ENCODE results near the gene RBMS3.
"Not testable (repeated sequence)": the region's sequence is repeated elsewhere in the genome, so short reads cannot be mapped to it uniquely, and the experiment has no call there.

The RBMS3 gene

GRCh38 chr3:29312395-29312794 is 31.5 kb downstream of the RBMS3 start:
- DNase-seq (ENCODE audit: low read depth in 2 of 2) = no peak

GRCh38 chr3:29312960-29313452 is 32.1 kb downstream of the RBMS3 start:
- DNase-seq (ENCODE audit: low read depth in 2 of 2) = no peak

GRCh38 chr3:29313981-29314726 is 33.3 kb downstream of the RBMS3 start:
- no peak for DNase-seq (ENCODE audit: low read depth in 2 of 2)

GRCh38 chr3:29314727-29315088 is 33.8 kb downstream of the RBMS3 start:
- DNase-seq (ENCODE audit: low read depth in 2 of 2) = no peak

GRCh38 chr3:29317659-29318173 is 36.8 kb downstream of the RBMS3 start:
- no peak for DNase-seq (ENCODE audit: low read depth in 2 of 2)

GRCh38 chr3:29318251-29318650 is 37.4 kb downstream of the RBMS3 start:
- DNase-seq (ENCODE audit: low read depth in 2 of 2) = no peak

- no peak for DNase-seq (ENCODE audit: low read depth in 2 of 2)
Observed at GRCh38 chr3:29319262-29319661, 38.4 kb downstream of the RBMS3 start.

- DNase-seq (ENCODE audit: low read depth in 2 of 2) = no peak
Observed at GRCh38 chr3:29319798-29320197, 38.9 kb downstream of the RBMS3 start.

- DNase-seq (ENCODE audit: low read depth in 2 of 2) = no peak
Observed at GRCh38 chr3:29322586-29322985, 41.7 kb downstream of the RBMS3 start.

GRCh38 chr3:29324180-29324651 is 43.3 kb downstream of the RBMS3 start:
- no peak for DNase-seq (ENCODE audit: low read depth in 2 of 2)

- DNase-seq (ENCODE audit: low read depth in 2 of 2) = not testable (repeated sequence)
Observed at GRCh38 chr3:29326540-29326939, 45.7 kb downstream of the RBMS3 start.

GRCh38 chr3:29329986-29330890 is 49.4 kb downstream of the RBMS3 start:
- no peak for DNase-seq (ENCODE audit: low read depth in 2 of 2)

- no peak for DNase-seq (ENCODE audit: low read depth in 2 of 2)
Observed at GRCh38 chr3:29331035-29331434, 50.2 kb downstream of the RBMS3 start.

- no peak for DNase-seq (ENCODE audit: low read depth in 2 of 2)
Observed at GRCh38 chr3:29331456-29332194, 50.8 kb downstream of the RBMS3 start.

GRCh38 chr3:29332195-29332637 is 51.3 kb downstream of the RBMS3 start:
- no peak for DNase-seq (ENCODE audit: low read depth in 2 of 2)

- no peak for DNase-seq (ENCODE audit: low read depth in 2 of 2)
Observed at GRCh38 chr3:29333576-29333975, 52.7 kb downstream of the RBMS3 start.

- no peak for DNase-seq (ENCODE audit: low read depth in 2 of 2)
Observed at GRCh38 chr3:29334706-29335105, 53.8 kb downstream of the RBMS3 start.

GRCh38 chr3:29335438-29335837 is 54.6 kb downstream of the RBMS3 start:
- DNase-seq (ENCODE audit: low read depth in 2 of 2) = no peak

- DNase-seq (ENCODE audit: low read depth in 2 of 2) = no peak
Observed at GRCh38 chr3:29335943-29336342, 55.1 kb downstream of the RBMS3 start.

GRCh38 chr3:29337565-29337964 is 56.7 kb downstream of the RBMS3 start:
- DNase-seq (ENCODE audit: low read depth in 2 of 2) = no peak

GRCh38 chr3:29338377-29338776 is 57.5 kb downstream of the RBMS3 start:
- DNase-seq (ENCODE audit: low read depth in 2 of 2) = no peak

Data from activated CD8-positive, alpha-beta memory T cell treated with anti-CD3 and anti-CD28 coated beads for 4 hours (primary cell).